GM12878 (cell line): ENCODE results near the gene NUAK1. TPM values are rescaled to one million over a fixed set of nuclear protein-coding genes. Genes with fewer than 3 reads are reported as not detected.

ENCODE experiments used
- ATAC-seq: fragments of 200-7000 bp; cut with Tn5 transposase; 3 replicates; pipeline ENCODE4 v1.9.1; 2020; ENCODE audit warnings: mild to moderate bottlenecking, moderate library complexity
- BruUV-seq: library from RNA; stranded (reverse); fragments of 400-500 nt; replicated peaks from 2 replicates; lab custom pipeline; 2021; lab: Mats Ljungman, UMichigan
- CTCF ChIA-PET: fragments of 300-600 bp; sonication (Branson Sonifier 250); formaldehyde crosslinking; extraction: SDS; loops from one replicate; lab custom pipeline; 2021; ENCODE audit warnings: inconsistent platforms; lab: Yijun Ruan, JAX
- POLR2A ChIA-PET: fragments of 350-600 bp; formaldehyde crosslinking; extraction: SDS; loops from one replicate; lab custom pipeline; 2021; ENCODE audit warnings: inconsistent platforms; lab: Charles Lee
- RAD21 ChIA-PET: fragments of 300-600 bp; sonication (Branson Sonifier 250); formaldehyde crosslinking; loops from one replicate; lab custom pipeline; 2023; ENCODE audit warnings: antibody characterized with exemption; ENCODE audit not compliant: unreplicated experiment; lab: Charles Lee
- SMC1A ChIA-PET: fragments of 300-600 bp; sonication (Branson Sonifier 250); formaldehyde crosslinking; loops from one replicate; lab custom pipeline; 2023; ENCODE audit not compliant: unreplicated experiment, uncharacterized antibody; lab: Charles Lee
- DNase-seq: peaks from one replicate; pipeline ENCODE4 v3.0.0-alpha.2; 2011; ENCODE audit warnings: low read depth, low spot score
- FAIRE-seq: peaks from 3 replicates; lab custom pipeline; 2011; peaks lifted over from hg19 to GRCh38; lab: Jason Lieb, UNC
- H2AFZ ChIP-seq: 2 replicates; pipeline ENCODE4 v1.6.0; 2011; ENCODE audit warnings: low read depth, low read length, control low read depth; ENCODE audit not compliant: control insufficient read depth
- H3K27ac ChIP-seq: 2 replicates; pipeline ENCODE4 v1.5.1; 2011; ENCODE audit warnings: control low read depth; ENCODE audit not compliant: control insufficient read depth, insufficient read depth
- H3K27me3 ChIP-seq, 2 experiments: replicated peaks in 1 of 2; 2 replicates each; pipeline versions ENCODE4 v1.6.0 to v1.6.1; 2011; ENCODE audit warnings: low read length in 1 of 2; ENCODE audit not compliant: control insufficient read depth in 2 of 2, insufficient read depth in 2 of 2
- H3K36me3 ChIP-seq, 2 experiments: 2 replicates each; pipeline ENCODE4 v1.5.1; 2011; ENCODE audit warnings: low read length in 1 of 2; ENCODE audit not compliant: control insufficient read depth in 2 of 2, insufficient read depth in 2 of 2
- H3K4me1 ChIP-seq: 2 replicates; pipeline ENCODE4 v1.6.1; 2011; ENCODE audit warnings: mild to moderate bottlenecking, low read length, moderate library complexity, mixed read lengths; ENCODE audit not compliant: control insufficient read depth, insufficient read depth
- H3K4me2 ChIP-seq: 2 replicates; pipeline ENCODE4 v1.6.0; 2011; ENCODE audit warnings: control low read depth; ENCODE audit not compliant: control insufficient read depth, insufficient read depth
- H3K4me3 ChIP-seq: fragments of 200-600 bp; sonication (generic); 2 replicates; pipeline ENCODE4 v1.5.1; 2016
- H3K79me2 ChIP-seq: 2 replicates; pipeline ENCODE4 v1.6.0; 2011; ENCODE audit warnings: low read length; ENCODE audit not compliant: control insufficient read depth, insufficient read depth
- H3K9ac ChIP-seq: 2 replicates; pipeline ENCODE4 v1.8.0; 2011; ENCODE audit warnings: low read length, control low read depth, mixed read lengths; ENCODE audit not compliant: control insufficient read depth, insufficient read depth
- H3K9me3 ChIP-seq: replicated peaks from 3 replicates; pipeline ENCODE4 v1.5.1; 2011; ENCODE audit warnings: mild to moderate bottlenecking, low read length; ENCODE audit not compliant: control insufficient read depth, insufficient read depth
- H4K20me1 ChIP-seq: 2 replicates; pipeline ENCODE4 v1.6.0; 2011; ENCODE audit not compliant: control insufficient read depth, insufficient read depth
- EED ChIP-seq: sonication (generic); IDR thresholded peaks from 2 replicates; pipeline ENCODE4 v1.6.1; 2016; ENCODE audit warnings: antibody characterized with exemption, low read depth
- EGR1 ChIP-seq, 2 experiments: IDR thresholded peaks; 1 replicate in 1 of 2; 2 replicates in 1 of 2; pipeline ENCODE4 v1.6.1; 2011 to 2012; ENCODE audit warnings: low read depth in 2 of 2, low read length in 2 of 2, borderline replicate concordance in 1 of 2, mild to moderate bottlenecking in 1 of 2, moderate library complexity in 1 of 2
- EP300 ChIP-seq, 2 experiments: fragments of 150-350 bp in 1 of 2; IDR thresholded peaks; 2 replicates each; pipeline ENCODE4 v1.6.1; 2011 to 2012; ENCODE audit warnings: low read depth in 2 of 2, low read length in 2 of 2, borderline replicate concordance in 1 of 2, improper control_type of control experiment in 1 of 2, inconsistent platforms in 1 of 2; ENCODE audit not compliant: control insufficient read depth in 1 of 2
- HDGF ChIP-seq: fragments of 450-650 bp; IDR thresholded peaks from 2 replicates; pipeline ENCODE4 v1.6.1; 2016; ENCODE audit warnings: antibody characterized with exemption
- KAT2A ChIP-seq: conservative IDR thresholded peaks from 2 replicates; pipeline ENCODE4 v1.6.1; 2011; ENCODE audit warnings: low read depth, low read length; ENCODE audit not compliant: control insufficient read depth
- NKRF ChIP-seq: fragments of 450-650 bp; conservative IDR thresholded peaks from 2 replicates; pipeline ENCODE4 v1.6.1; 2017; ENCODE audit warnings: mild to moderate bottlenecking, moderate library complexity
- PAX5 ChIP-seq: IDR thresholded peaks from 2 replicates; pipeline ENCODE4 v1.6.1; 2011; ENCODE audit warnings: low read depth, low read length, borderline replicate concordance
- STAT1 ChIP-seq: fragments of 450-650 bp; conservative IDR thresholded peaks from 2 replicates; pipeline ENCODE4 v1.6.1; 2014; ENCODE audit warnings: antibody characterized with exemption, mild to moderate bottlenecking
- TBL1XR1 ChIP-seq: IDR thresholded peaks from 2 replicates; pipeline ENCODE4 v1.6.1; 2012; ENCODE audit warnings: low read depth, low read length, improper control_type of control experiment
- ZNF274 ChIP-seq: IDR thresholded peaks from one replicate; pipeline ENCODE4 v1.8.0; 2011; ENCODE audit not compliant: insufficient read length, insufficient read depth
- WGBS: methylation state at CpG from one replicate; pipeline ENCODE4 v1.1.6; 2016; ENCODE audit warnings: low lambda C conversion rate; ENCODE audit not compliant: insufficient replicate concordance, insufficient coverage; ENCODE audit errors: missing lambda C conversion rate; 5-methylcytosine and 5-hydroxymethylcytosine counted together
- in situ Hi-C: fragments of 300-500 bp; cut with MboI; formaldehyde crosslinking; loops from 9 replicates; pipeline ENCODE4 v1.14.3; 2018; ENCODE audit warnings: mixed read lengths
- intact Hi-C: fragments of 100-400 bp; cut with micrococcal nuclease; formaldehyde crosslinking; loops from one replicate; pipeline ENCODE4 v1.14.2; 2022; ENCODE audit not compliant: unreplicated experiment
- polyA plus RNA-seq, 11 experiments: library from polyadenylated mRNA; depleted of rRNA in 4 of 11; unstranded in 6 of 11; stranded (reverse) in 5 of 11; fragments of >200 nt; fragmentation: Nextera tagmentation in 4 of 11; fragmentation: Illumina TruSeq in 1 of 11; extraction: Ambion mirVana in 4 of 11; extraction: Trizol in 1 of 11; gene quantifications; 1 replicate in 1 of 11; 2 replicates in 10 of 11; pipeline versions ENCODE4 v1.2.1 to v1.2.3, GENCODE V29; 2011 to 2016; ENCODE audit warnings: inconsistent platforms in 2 of 11, missing spikeins in 2 of 11, low read depth in 1 of 11
- total RNA-seq, 4 experiments: library from RNA; depleted of rRNA in 3 of 4; stranded (reverse); fragments of >200 nt in 3 of 4; fragmentation: Illumina TruSeq in 1 of 4; extraction: Trizol in 1 of 4; gene quantifications; 2 replicates each; pipeline versions ENCODE4 v1.2.1 to v1.2.3, GENCODE V29; 2013 to 2021
- TF ChIP-seq, protein P1 (sequence below): IDR thresholded peaks from 2 replicates; pipeline ENCODE4 v1.6.1; 2012; ENCODE audit warnings: low read length, inconsistent platforms
- TF ChIP-seq, protein P2 (sequence below): fragments of 450-650 bp; IDR thresholded peaks from 2 replicates; pipeline ENCODE4 v1.6.1; 2017; ENCODE audit warnings: mild to moderate bottlenecking, moderate library complexity
- TF ChIP-seq, protein P3 (sequence below): IDR thresholded peaks from 2 replicates; pipeline ENCODE4 v1.6.1; 2011; ENCODE audit warnings: low read depth, mild to moderate bottlenecking, low read length, moderate library complexity, borderline replicate concordance; ENCODE audit errors: extremely low read depth

Gene NUAK1
- total and polyA plus RNA-seq, 10 of the 15 experiments (the other 5 are each of a cell fraction or from before 2014, with no cell fraction given), result 0.03 to 0.42 (median 0.08) TPM; not detected in 2

- TF ChIP-seq NKRF, result no peak
- no peak for TF ChIP-seq ZNF274
- TF ChIP-seq EP300 (IDR thresholded peaks at IDR 0.05; ENCODE audit: borderline replicate concordance in 1 of 2, control insufficient read depth in 1 of 2, low read depth in 2 of 2, low read length in 2 of 2), result no peak
- TF ChIP-seq PAX5, result no peak
- TF ChIP-seq KAT2A, result no peak
Observed at GRCh38 chr12:106040521-106040920, 98.2 kb downstream of the NUAK1 start (continued).

- SMC1A ChIA-PET, result no interaction called here
- TF ChIP-seq HDGF (no peak), EGR1 (IDR thresholded peaks at IDR 0.05; ENCODE audit: borderline replicate concordance in 1 of 2, low read depth in 2 of 2, low read length in 2 of 2) (no peak), TBL1XR1 (no peak), STAT1 (no peak), EED (no peak)
- TF ChIP-seq, protein P1, sequence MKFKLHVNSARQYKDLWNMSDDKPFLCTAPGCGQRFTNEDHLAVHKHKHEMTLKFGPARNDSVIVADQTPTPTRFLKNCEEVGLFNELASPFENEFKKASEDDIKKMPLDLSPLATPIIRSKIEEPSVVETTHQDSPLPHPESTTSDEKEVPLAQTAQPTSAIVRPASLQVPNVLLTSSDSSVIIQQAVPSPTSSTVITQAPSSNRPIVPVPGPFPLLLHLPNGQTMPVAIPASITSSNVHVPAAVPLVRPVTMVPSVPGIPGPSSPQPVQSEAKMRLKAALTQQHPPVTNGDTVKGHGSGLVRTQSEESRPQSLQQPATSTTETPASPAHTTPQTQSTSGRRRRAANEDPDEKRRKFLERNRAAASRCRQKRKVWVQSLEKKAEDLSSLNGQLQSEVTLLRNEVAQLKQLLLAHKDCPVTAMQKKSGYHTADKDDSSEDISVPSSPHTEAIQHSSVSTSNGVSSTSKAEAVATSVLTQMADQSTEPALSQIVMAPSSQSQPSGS, result no peak
- TF ChIP-seq, protein P2, sequence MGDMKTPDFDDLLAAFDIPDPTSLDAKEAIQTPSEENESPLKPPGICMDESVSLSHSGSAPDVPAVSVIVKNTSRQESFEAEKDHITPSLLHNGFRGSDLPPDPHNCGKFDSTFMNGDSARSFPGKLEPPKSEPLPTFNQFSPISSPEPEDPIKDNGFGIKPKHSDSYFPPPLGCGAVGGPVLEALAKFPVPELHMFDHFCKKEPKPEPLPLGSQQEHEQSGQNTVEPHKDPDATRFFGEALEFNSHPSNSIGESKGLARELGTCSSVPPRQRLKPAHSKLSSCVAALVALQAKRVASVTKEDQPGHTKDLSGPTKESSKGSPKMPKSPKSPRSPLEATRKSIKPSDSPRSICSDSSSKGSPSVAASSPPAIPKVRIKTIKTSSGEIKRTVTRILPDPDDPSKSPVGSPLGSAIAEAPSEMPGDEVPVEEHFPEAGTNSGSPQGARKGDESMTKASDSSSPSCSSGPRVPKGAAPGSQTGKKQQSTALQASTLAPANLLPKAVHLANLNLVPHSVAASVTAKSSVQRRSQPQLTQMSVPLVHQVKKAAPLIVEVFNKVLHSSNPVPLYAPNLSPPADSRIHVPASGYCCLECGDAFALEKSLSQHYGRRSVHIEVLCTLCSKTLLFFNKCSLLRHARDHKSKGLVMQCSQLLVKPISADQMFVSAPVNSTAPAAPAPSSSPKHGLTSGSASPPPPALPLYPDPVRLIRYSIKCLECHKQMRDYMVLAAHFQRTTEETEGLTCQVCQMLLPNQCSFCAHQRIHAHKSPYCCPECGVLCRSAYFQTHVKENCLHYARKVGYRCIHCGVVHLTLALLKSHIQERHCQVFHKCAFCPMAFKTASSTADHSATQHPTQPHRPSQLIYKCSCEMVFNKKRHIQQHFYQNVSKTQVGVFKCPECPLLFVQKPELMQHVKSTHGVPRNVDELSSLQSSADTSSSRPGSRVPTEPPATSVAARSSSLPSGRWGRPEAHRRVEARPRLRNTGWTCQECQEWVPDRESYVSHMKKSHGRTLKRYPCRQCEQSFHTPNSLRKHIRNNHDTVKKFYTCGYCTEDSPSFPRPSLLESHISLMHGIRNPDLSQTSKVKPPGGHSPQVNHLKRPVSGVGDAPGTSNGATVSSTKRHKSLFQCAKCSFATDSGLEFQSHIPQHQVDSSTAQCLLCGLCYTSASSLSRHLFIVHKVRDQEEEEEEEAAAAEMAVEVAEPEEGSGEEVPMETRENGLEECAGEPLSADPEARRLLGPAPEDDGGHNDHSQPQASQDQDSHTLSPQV, result no peak
- TF ChIP-seq, protein P3, sequence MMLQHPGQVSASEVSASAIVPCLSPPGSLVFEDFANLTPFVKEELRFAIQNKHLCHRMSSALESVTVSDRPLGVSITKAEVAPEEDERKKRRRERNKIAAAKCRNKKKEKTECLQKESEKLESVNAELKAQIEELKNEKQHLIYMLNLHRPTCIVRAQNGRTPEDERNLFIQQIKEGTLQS, result no peak
Observed at GRCh38 chr12:106039646-106040404, 98.9 kb downstream of the NUAK1 start.

More at GRCh38 chr12:106039646-106040404, 98.9 kb downstream of the NUAK1 start:
- FAIRE-seq (no peak), ATAC-seq (no peak), DNase-seq (no peak)
- in situ Hi-C loops, result no loop called here
- H3K4me1 ChIP-seq, result no peaks in the 10 kb centered on the region
- BruUV-seq, result no TSS peak
- no peaks in the 10 kb centered on the region for H4K20me1 ChIP-seq
- intact Hi-C loops, result no loop called here
- H3K27ac ChIP-seq, result no peak overlapping the region
- H2AFZ ChIP-seq, result no peak overlapping the region
- no peaks in the 10 kb centered on the region for H3K79me2 ChIP-seq
- POLR2A ChIA-PET, result no interaction called here
- no peak overlapping the region for H3K9ac ChIP-seq
- H3K4me2 ChIP-seq, result no peak overlapping the region
- WGBS, result 0% methylated on average over 2 of the region's 2 CpGs
- H3K27me3 ChIP-seq, result 0 out of 4 replicates have a peak, but pooled peaks cover 0 to 2% of the 10 kb centered on the region in 2 experiments
- no peaks in the 10 kb centered on the region for H3K9me3 ChIP-seq
- CTCF ChIA-PET, result interaction anchor here (0.6 kb wide), 1 partner anchor 1761 kb away, joined by 3 read pairs; no protein-coding TSS in a partner anchor
- no peak overlapping the region for H3K4me3 ChIP-seq
- RAD21 ChIA-PET, result no interaction called here
- no peaks in the 10 kb centered on the region for H3K36me3 ChIP-seq
